GM12878 (cell line): Measurements from ENCODE around the gene TMBIM6.
"Not testable (repeated sequence)": the region's sequence is repeated elsewhere in the genome, so short reads cannot be mapped to it uniquely, and the experiment has no call there.

ENCODE experiments used
- CBFB ChIP-seq: IDR thresholded peaks from 2 replicates; pipeline ENCODE4 v1.6.1; 2016; ENCODE audit warnings: antibody characterized with exemption, low read depth
- CTCF ChIP-seq, 3 experiments: IDR thresholded peaks in 2 of 3; conservative IDR thresholded peaks in 1 of 3; 2 replicates each; pipeline ENCODE4 v1.5.1; 2011; ENCODE audit warnings: low read depth in 3 of 3, low read length in 3 of 3, mild to moderate bottlenecking in 3 of 3, control low read depth in 2 of 3, moderate library complexity in 2 of 3, inconsistent platforms in 1 of 3, mixed read lengths in 1 of 3; ENCODE audit not compliant: control insufficient read depth in 2 of 3, insufficient read depth in 1 of 3; ENCODE audit errors: extremely low read depth in 1 of 3
- IRF3 ChIP-seq: fragments of 450-650 bp; IDR thresholded peaks from 2 replicates; pipeline ENCODE4 v1.6.1; 2014; ENCODE audit warnings: mild to moderate bottlenecking
- JUND ChIP-seq: IDR thresholded peaks from 2 replicates; pipeline ENCODE4 v1.6.1; 2012; ENCODE audit warnings: low read depth, mild to moderate bottlenecking, low read length, improper control_type of control experiment, moderate library complexity
- SMC3 ChIP-seq: IDR thresholded peaks from 2 replicates; pipeline ENCODE4 v1.6.1; 2011; ENCODE audit warnings: low read length, improper control_type of control experiment, borderline replicate concordance

DNA sequence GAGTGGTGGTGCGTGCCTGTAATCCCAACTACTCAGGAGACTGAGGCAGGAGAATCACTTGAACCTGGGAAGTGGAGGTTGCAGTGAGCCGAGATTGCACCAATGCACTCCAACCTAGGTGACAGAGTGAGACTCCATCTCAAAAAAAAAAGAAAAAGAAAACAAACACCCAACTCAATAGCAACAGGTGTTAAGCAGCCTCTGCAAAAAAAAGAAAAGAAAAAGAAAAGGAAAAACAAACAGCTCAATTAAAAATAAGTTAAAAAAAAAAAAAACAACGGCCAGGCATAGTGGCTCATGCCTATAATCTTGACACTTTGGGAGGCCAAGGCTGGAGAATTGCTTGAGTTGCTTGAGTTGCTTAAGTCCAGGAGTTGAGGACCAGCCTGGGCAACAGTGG lies 23.6 kb upstream of the TMBIM6 start:
- not testable (repeated sequence) for TF ChIP-seq CTCF (IDR thresholded peaks at IDR 0.05 in 2 of 3, conservative IDR thresholded peaks at IDR 0.05 in 1 of 3; ENCODE audit: control insufficient read depth in 2 of 3, extremely low read depth in 1 of 3, insufficient read depth in 1 of 3, low read depth in 3 of 3, low read length in 3 of 3); CBFB; SMC3; JUND; IRF3
